Measurements from ENCODE around the gene UMOD. TPM values are rescaled to one million over a fixed set of nuclear protein-coding genes. Genes with fewer than 3 reads are reported as not detected.

Gene UMOD
- total RNA-seq, 1 donor from 2014 or later: not detected

GRCh38 chr16:20349615-20350014 lies 2.9 kb downstream of the UMOD start:
- no peak for DNase-seq
- no peaks in the 10 kb centered on the region for H3K36me3 Mint-ChIP-seq (ENCODE audit: unreplicated experiment)
- peak; percentile 28 for TF ChIP-seq CTCF (IDR thresholded peaks at IDR 0.05; ENCODE audit: partially characterized antibody, unreplicated experiment)
- H3K9me3 Mint-ChIP-seq (ENCODE audit: unreplicated experiment): peaks cover 2% of the 10 kb centered on the region
- peaks cover 3% of the 10 kb centered on the region for H3K4me1 Mint-ChIP-seq (ENCODE audit: low read depth, unreplicated experiment)
- H3K4me3 Mint-ChIP-seq (ENCODE audit: unreplicated experiment): no peak overlapping the region
- H3K27me3 Mint-ChIP-seq (ENCODE audit: unreplicated experiment): peaks cover 5% of the 10 kb centered on the region
- H3K27ac Mint-ChIP-seq (ENCODE audit: unreplicated experiment): no peak overlapping the region

DNA sequence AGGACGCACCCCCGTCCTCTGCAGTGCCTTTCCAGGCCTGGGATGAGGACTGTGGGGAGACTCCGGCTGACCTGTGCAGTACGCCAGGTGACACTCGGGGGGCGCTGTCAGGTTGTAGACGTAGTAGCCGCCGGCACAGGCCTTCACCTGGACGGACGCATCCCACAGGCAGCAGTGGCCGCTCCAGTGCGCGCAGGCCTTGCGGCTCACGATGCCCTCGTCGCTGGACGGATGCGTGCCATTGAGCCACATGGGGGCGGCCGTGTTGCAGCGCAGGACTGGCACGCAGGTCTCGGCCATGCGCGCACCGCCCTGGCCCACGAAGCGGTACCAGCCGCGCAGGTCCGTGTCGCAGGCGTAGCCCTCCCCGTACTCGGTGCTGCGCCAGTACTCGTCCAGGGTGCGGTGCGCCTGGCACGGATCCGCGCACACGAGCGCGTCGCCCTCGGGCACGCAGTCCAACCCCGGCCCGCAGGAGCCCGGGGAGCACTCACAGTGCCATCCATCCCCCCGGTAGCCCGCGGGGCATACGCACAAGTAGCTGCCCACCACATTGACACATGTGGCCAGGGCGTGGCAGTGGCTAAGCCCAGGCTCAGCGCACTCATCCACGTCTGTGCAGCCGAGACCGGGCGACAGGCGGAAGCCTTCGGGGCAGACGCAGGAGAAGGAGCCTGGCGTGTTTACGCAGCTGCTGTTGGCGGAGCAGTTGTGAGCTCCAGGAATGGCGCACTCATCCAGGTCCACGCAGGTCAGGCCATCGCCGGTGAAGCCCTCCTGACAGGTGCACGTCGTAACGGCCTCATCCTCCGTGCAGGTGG lies 3.9 kb downstream of the UMOD start:
- Mint-ChIP-seq H3K4me1 (ENCODE audit: low read depth, unreplicated experiment) (peaks cover 3% of the 10 kb centered on the region), H3K27ac (ENCODE audit: unreplicated experiment) (no peak overlapping the region)

GRCh38 chr16:20347666-20348364 lies 4.7 kb downstream of the UMOD start:
- no peak for TF ChIP-seq CTCF (IDR thresholded peaks at IDR 0.05; ENCODE audit: partially characterized antibody, unreplicated experiment)
- Mint-ChIP-seq H3K4me1 (ENCODE audit: low read depth, unreplicated experiment) (peaks cover 3% of the 10 kb centered on the region), H3K9me3 (ENCODE audit: unreplicated experiment) (peaks cover 2% of the 10 kb centered on the region), H3K27ac (ENCODE audit: unreplicated experiment) (no peak overlapping the region), H3K4me3 (ENCODE audit: unreplicated experiment) (no peak overlapping the region), H3K27me3 (ENCODE audit: unreplicated experiment) (peaks cover 3% of the 10 kb centered on the region), H3K36me3 (ENCODE audit: unreplicated experiment) (no peaks in the 10 kb centered on the region)
- no peak for DNase-seq

More for the DNA sequence above, 3.9 kb downstream of the UMOD start:
- H3K4me3 Mint-ChIP-seq (ENCODE audit: unreplicated experiment): no peak overlapping the region
- peak; percentile 23 for DNase-seq
- peaks cover 5% of the 10 kb centered on the region for H3K27me3 Mint-ChIP-seq (ENCODE audit: unreplicated experiment)
- peaks cover 2% of the 10 kb centered on the region for H3K9me3 Mint-ChIP-seq (ENCODE audit: unreplicated experiment)
- no peaks in the 10 kb centered on the region for H3K36me3 Mint-ChIP-seq (ENCODE audit: unreplicated experiment)
- no peak for TF ChIP-seq CTCF (IDR thresholded peaks at IDR 0.05; ENCODE audit: partially characterized antibody, unreplicated experiment)

DNA sequence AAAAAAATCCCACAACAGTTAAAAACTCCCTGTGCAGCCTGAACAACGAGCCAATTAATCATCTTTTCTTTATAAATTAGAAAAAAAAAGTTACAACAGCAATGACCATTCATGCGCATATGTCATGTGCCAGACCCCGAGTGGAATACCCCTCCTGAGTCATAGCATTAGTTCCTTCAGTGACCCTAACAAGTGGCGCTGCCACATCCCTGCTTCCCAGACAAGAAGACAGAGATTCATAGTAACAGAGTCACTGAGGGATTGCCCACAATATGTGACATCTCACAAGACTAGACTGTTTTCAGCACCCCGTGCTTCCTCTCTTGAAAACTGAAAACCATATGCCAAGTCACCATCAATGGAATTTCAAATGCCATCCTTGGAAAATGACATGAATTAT lies 7.9 kb downstream of the UMOD start:
- H3K36me3 Mint-ChIP-seq (ENCODE audit: unreplicated experiment): no peaks in the 10 kb centered on the region
- H3K27me3 Mint-ChIP-seq (ENCODE audit: unreplicated experiment): no peaks in the 10 kb centered on the region
- no peak for TF ChIP-seq CTCF (IDR thresholded peaks at IDR 0.05; ENCODE audit: partially characterized antibody, unreplicated experiment)
- no peak overlapping the region for H3K4me3 Mint-ChIP-seq (ENCODE audit: unreplicated experiment)
- H3K9me3 Mint-ChIP-seq (ENCODE audit: unreplicated experiment): peaks cover 2% of the 10 kb centered on the region
- H3K4me1 Mint-ChIP-seq (ENCODE audit: low read depth, unreplicated experiment): peaks cover 3% of the 10 kb centered on the region
- no peak overlapping the region for H3K27ac Mint-ChIP-seq (ENCODE audit: unreplicated experiment)
- no peak for DNase-seq

- Mint-ChIP-seq H3K27ac (ENCODE audit: unreplicated experiment) (no peak overlapping the region), H3K4me3 (ENCODE audit: unreplicated experiment) (no peak overlapping the region), H3K27me3 (ENCODE audit: unreplicated experiment) (peaks cover 1% of the 10 kb centered on the region), H3K9me3 (ENCODE audit: unreplicated experiment) (peaks cover 2% of the 10 kb centered on the region), H3K36me3 (ENCODE audit: unreplicated experiment) (no peaks in the 10 kb centered on the region), H3K4me1 (ENCODE audit: low read depth, unreplicated experiment) (peaks cover 2% of the 10 kb centered on the region)
- no peak for DNase-seq
- TF ChIP-seq CTCF (IDR thresholded peaks at IDR 0.05; ENCODE audit: partially characterized antibody, unreplicated experiment): no peak
Observed at GRCh38 chr16:20339744-20340143, 12.8 kb downstream of the UMOD start.
